Esophagus (tissue), 2 donors: ENCODE results near the gene HSF2. TPM values are rescaled to one million over a fixed set of nuclear protein-coding genes. Genes with fewer than 3 reads are reported as not detected.

Experiments used
- H3K27ac ChIP-seq, 2 donors: one replicate each; pipeline ENCODE4 v1.5.1; 2013; ENCODE audit warnings: low read depth in 2 of 2, mild to moderate bottlenecking in 2 of 2, inconsistent platforms in 1 of 2, low read length in 1 of 2, moderate library complexity in 1 of 2
- H3K27me3 ChIP-seq, 2 donors: one replicate each; pipeline ENCODE4 v1.6.1; 2013; ENCODE audit warnings: low read length in 2 of 2, control low read depth in 1 of 2, mild to moderate bottlenecking in 1 of 2; ENCODE audit not compliant: insufficient read depth in 2 of 2, control insufficient read depth in 1 of 2
- H3K36me3 ChIP-seq, 2 donors: one replicate each; pipeline ENCODE4 v1.6.1; 2013; ENCODE audit warnings: low read length in 1 of 2; ENCODE audit not compliant: control insufficient read depth in 2 of 2, insufficient read depth in 2 of 2
- H3K4me1 ChIP-seq, 2 donors: one replicate each; pipeline ENCODE4 v1.6.1; 2013; ENCODE audit warnings: low read length in 1 of 2; ENCODE audit not compliant: control insufficient read depth in 2 of 2, insufficient read depth in 2 of 2
- H3K4me3 ChIP-seq, 2 donors: one replicate each; pipeline ENCODE4 v1.5.1; 2013; ENCODE audit warnings: low read length in 2 of 2, mild to moderate bottlenecking in 2 of 2, low read depth in 1 of 2, moderate library complexity in 1 of 2
- H3K9me3 ChIP-seq, 2 donors: one replicate each; pipeline ENCODE4 v1.6.1; 2013; ENCODE audit warnings: mild to moderate bottlenecking in 2 of 2, low read depth in 1 of 2, low read length in 1 of 2, moderate library complexity in 1 of 2; ENCODE audit not compliant: control insufficient read depth in 2 of 2, insufficient read depth in 1 of 2
- WGBS, 2 donors: extraction: QIAGEN DNeasy Blood & Tissue Kit; methylation state at CpG; one replicate each; pipeline ENCODE4 v1.1.7; 2013; 5-methylcytosine and 5-hydroxymethylcytosine counted together
- polyA plus RNA-seq, 2 donors: library from polyadenylated mRNA; stranded (reverse); fragments of 200-250 nt; gene quantifications; one replicate each; pipeline ENCODE4 v1.2.3, GENCODE V29; 2013
- donor health status: healthy with polysubstance abuse.
- donor health status: Bipolar disorder and iron deficiency.

The HSF2 gene
- polyA plus RNA-seq, 2 donors: 4.7 TPM

- no peaks in the 10 kb centered on the region for H3K36me3 ChIP-seq
- H3K9me3 ChIP-seq: no peaks in the 10 kb centered on the region
- no peaks in the 10 kb centered on the region for H3K4me1 ChIP-seq
- 15 to 33% methylated on average over 2 of the region's 2 CpGs for WGBS, 2 donors
- no peak overlapping the region for H3K27ac ChIP-seq
- no peak overlapping the region for H3K4me3 ChIP-seq
- no peaks in the 10 kb centered on the region for H3K27me3 ChIP-seq
Observed at GRCh38 chr6:122372647-122373046, 26.8 kb upstream of the HSF2 start.

GRCh38 chr6:122374307-122374706 is 25.1 kb upstream of the HSF2 start:
- WGBS, 2 donors: 78 to 81% methylated on average over 2 of the region's 2 CpGs

GRCh38 chr6:122376246-122376645 is 23.2 kb upstream of the HSF2 start:
- Histone ChIP-seq H3K4me3 (no peak overlapping the region), H3K9me3 (no peaks in the 10 kb centered on the region), H3K27me3 (no peaks in the 10 kb centered on the region), H3K27ac (no peak overlapping the region), H3K4me1 (no peaks in the 10 kb centered on the region), H3K36me3 (no peaks in the 10 kb centered on the region)
- 62 to 67% methylated on average over 3 of the region's 3 CpGs for WGBS, 2 donors

More at GRCh38 chr6:122374307-122374706, 25.1 kb upstream of the HSF2 start:
- Histone ChIP-seq H3K36me3 (no peaks in the 10 kb centered on the region), H3K9me3 (no peaks in the 10 kb centered on the region), H3K4me1 (no peaks in the 10 kb centered on the region), H3K27me3 (no peaks in the 10 kb centered on the region), H3K4me3 (no peak overlapping the region), H3K27ac (no peak overlapping the region)

- Histone ChIP-seq H3K9me3 (no peaks in the 10 kb centered on the region), H3K27ac (no peak overlapping the region), H3K4me3 (no peak overlapping the region), H3K4me1 (no peaks in the 10 kb centered on the region), H3K27me3 (no peaks in the 10 kb centered on the region), H3K36me3 (no peaks in the 10 kb centered on the region)
- WGBS, 2 donors: 15 to 23% methylated on average over 8 of the region's 8 CpGs
Observed at GRCh38 chr6:122381494-122382265, 17.8 kb upstream of the HSF2 start.

GRCh38 chr6:122385857-122386612 is 13.4 kb upstream of the HSF2 start:
- H3K27ac ChIP-seq: no peak overlapping the region
- no peaks in the 10 kb centered on the region for H3K9me3 ChIP-seq
- WGBS, 2 donors: 60 to 87% methylated on average over 3 of the region's 3 CpGs
- H3K4me1 ChIP-seq: no peaks in the 10 kb centered on the region
- no peak overlapping the region for H3K4me3 ChIP-seq
- H3K27me3 ChIP-seq: no peaks in the 10 kb centered on the region
- H3K36me3 ChIP-seq: no peaks in the 10 kb centered on the region

GRCh38 chr6:122388945-122389344 is 10.5 kb upstream of the HSF2 start:
- no peaks in the 10 kb centered on the region for H3K36me3 ChIP-seq
- H3K4me1 ChIP-seq: no peaks in the 10 kb centered on the region
- H3K9me3 ChIP-seq: no peaks in the 10 kb centered on the region
- WGBS, 2 donors: 70 to 74% methylated on average over 2 of the region's 2 CpGs
- H3K27me3 ChIP-seq: no peaks in the 10 kb centered on the region
- H3K4me3 ChIP-seq: no peak overlapping the region
- H3K27ac ChIP-seq: no peak overlapping the region

- no peaks in the 10 kb centered on the region for H3K36me3 ChIP-seq
- no peaks in the 10 kb centered on the region for H3K27me3 ChIP-seq
- no peak overlapping the region for H3K4me3 ChIP-seq
- no peaks in the 10 kb centered on the region for H3K4me1 ChIP-seq
- no peak overlapping the region for H3K27ac ChIP-seq
- 31 to 39% methylated on average over 4 of the region's 4 CpGs for WGBS, 2 donors
- H3K9me3 ChIP-seq: no peaks in the 10 kb centered on the region
Observed at GRCh38 chr6:122389704-122390372, 9.6 kb upstream of the HSF2 start.

GRCh38 chr6:122392564-122393350 is 6.7 kb upstream of the HSF2 start:
- no peaks in the 10 kb centered on the region for H3K4me1 ChIP-seq
- H3K4me3 ChIP-seq: no peak overlapping the region
- H3K9me3 ChIP-seq: no peaks in the 10 kb centered on the region
- no peaks in the 10 kb centered on the region for H3K36me3 ChIP-seq
- H3K27ac ChIP-seq: no peak overlapping the region
- no peaks in the 10 kb centered on the region for H3K27me3 ChIP-seq
- 82 to 85% methylated on average over 6 of the region's 6 CpGs for WGBS, 2 donors

- no peak overlapping the region for H3K27ac ChIP-seq
Observed at GRCh38 chr6:122393351-122393896, 6.0 kb upstream of the HSF2 start.

More at GRCh38 chr6:122393351-122393896, 6.0 kb upstream of the HSF2 start:
- H3K36me3 ChIP-seq: no peaks in the 10 kb centered on the region
- no peaks in the 10 kb centered on the region for H3K27me3 ChIP-seq
- no peaks in the 10 kb centered on the region for H3K4me1 ChIP-seq
- 72 to 75% methylated on average over 8 of the region's 8 CpGs for WGBS, 2 donors
- H3K4me3 ChIP-seq: no peak overlapping the region
- no peaks in the 10 kb centered on the region for H3K9me3 ChIP-seq
